IPS DF 4.7 (cell line): ENCODE data around the gene RSRP1.

Experiments
- DNase-seq: peaks from one replicate; pipeline ENCODE4 v3.0.0-alpha.2; 2013; ENCODE audit warnings: low spot score; ENCODE audit errors: extremely low read depth

Gene RSRP1

DNA sequence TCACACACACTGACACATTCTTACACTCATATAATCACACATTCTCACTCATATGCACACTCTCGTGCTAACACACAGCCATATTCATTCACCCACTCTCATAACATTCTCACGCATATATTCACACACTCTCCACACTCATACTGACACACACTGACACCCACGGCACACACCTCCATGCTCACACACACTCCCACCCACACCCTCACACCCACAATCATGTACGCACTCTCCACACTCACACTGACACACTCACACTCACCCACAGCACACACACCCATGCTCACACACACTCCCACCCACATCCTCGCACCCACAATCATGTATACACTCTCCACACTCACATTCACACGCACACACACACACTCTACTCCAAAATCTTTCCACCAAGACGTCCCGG is 53.2 kb downstream of the RSRP1 start:
- DNase-seq, result no peak

DNA sequence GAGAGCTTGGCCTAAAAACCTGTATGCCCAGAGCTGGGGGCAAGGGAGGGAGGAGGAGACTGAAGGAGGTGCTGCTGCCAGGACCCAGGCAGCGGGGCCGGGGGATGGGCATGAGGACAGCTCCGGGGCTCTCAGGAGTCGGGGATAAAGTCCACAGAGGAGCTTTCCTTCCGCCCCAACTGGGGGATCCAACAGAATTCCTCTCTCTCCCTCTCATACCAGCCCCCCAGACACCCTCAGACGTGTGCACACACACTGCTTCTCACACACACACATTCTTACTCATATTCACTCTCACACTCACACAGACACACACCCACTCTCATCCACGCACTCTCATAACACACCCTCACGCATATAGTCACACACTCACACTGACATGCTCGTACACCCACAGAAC is 54.0 kb downstream of the RSRP1 start:
- DNase-seq, result no peak
